ENCODE measurements around the gene CSRP2. TPM values are rescaled to one million over a fixed set of nuclear protein-coding genes. Genes with fewer than 3 reads are reported as not detected.
A peak's percentile ranks its signal among the peaks of the same experiment; 100 is the strongest.

Gene CSRP2
- total and polyA plus RNA-seq, 2 experiments from 2014 or later, result 257 to 558 TPM

- peaks cover 20% of the 10 kb centered on the region for H3K36me3 ChIP-seq
- no peak overlapping the region for H3K4me3 ChIP-seq
- no peak for DNase-seq (ENCODE audit: low read depth in 1 of 2, low spot score in 1 of 2)
- no peaks in the 10 kb centered on the region for H3K9me3 ChIP-seq (ENCODE audit: low read depth)
- TF ChIP-seq CTCF (IDR thresholded peaks at IDR 0.05; ENCODE audit: low read depth, low read length), result no peak
- H3K27me3 ChIP-seq, result no peaks in the 10 kb centered on the region
- H3K27ac ChIP-seq, result no peak overlapping the region
- no peaks in the 10 kb centered on the region for H3K4me1 ChIP-seq (ENCODE audit: low read depth)
Observed at GRCh38 chr12:76813972-76814371, 64.8 kb downstream of the CSRP2 start.

- Histone ChIP-seq H3K4me1 (ENCODE audit: low read depth) (no peaks in the 10 kb centered on the region), H3K27me3 (no peaks in the 10 kb centered on the region), H3K9me3 (ENCODE audit: low read depth) (no peaks in the 10 kb centered on the region), H3K27ac (no peak overlapping the region), H3K36me3 (peaks cover 20% of the 10 kb centered on the region), H3K4me3 (no peak overlapping the region)
- TF ChIP-seq CTCF (IDR thresholded peaks at IDR 0.05; ENCODE audit: low read depth, low read length), result no peak
- DNase-seq (ENCODE audit: low read depth in 1 of 2, low spot score in 1 of 2), result peak in 1 of 2 donors; percentile 3
Observed at GRCh38 chr12:76813265-76813664, 65.6 kb downstream of the CSRP2 start.

GRCh38 chr12:76811976-76812375, 66.8 kb downstream of the CSRP2 start:
- no peaks in the 10 kb centered on the region for H3K9me3 ChIP-seq (ENCODE audit: low read depth)
- H3K4me1 ChIP-seq (ENCODE audit: low read depth), result no peaks in the 10 kb centered on the region
- DNase-seq (ENCODE audit: low read depth in 1 of 2, low spot score in 1 of 2), result no peak
- no peak overlapping the region for H3K4me3 ChIP-seq
- H3K36me3 ChIP-seq, result peaks cover 29% of the 10 kb centered on the region
- no peak for TF ChIP-seq CTCF (IDR thresholded peaks at IDR 0.05; ENCODE audit: low read depth, low read length)
- no peak overlapping the region for H3K27ac ChIP-seq
- no peaks in the 10 kb centered on the region for H3K27me3 ChIP-seq

GRCh38 chr12:76810671-76811419, 68.0 kb downstream of the CSRP2 start:
- Histone ChIP-seq H3K27ac (peak overlapping the region; percentile 27), H3K4me3 (no peak overlapping the region), H3K27me3 (no peaks in the 10 kb centered on the region), H3K4me1 (ENCODE audit: low read depth) (no peaks in the 10 kb centered on the region), H3K36me3 (peaks cover 31% of the 10 kb centered on the region), H3K9me3 (ENCODE audit: low read depth) (no peaks in the 10 kb centered on the region)
- DNase-seq (ENCODE audit: low read depth in 1 of 2, low spot score in 1 of 2), result peak; percentile 5 to 12
- TF ChIP-seq CTCF (IDR thresholded peaks at IDR 0.05; ENCODE audit: low read depth, low read length), result no peak

Other genes with a start within 250 kb of the CSRP2 start
- 21.6 and 29.5 TPM in 2 replicates for gene ZDHHC17, start 114.9 kb downstream of the CSRP2 start, total RNA-seq
- 21.1 and 32.0 TPM in 2 replicates for gene ZDHHC17, start 114.9 kb downstream of the CSRP2 start, polyA plus RNA-seq
- gene E2F7, start 186.6 kb upstream of the CSRP2 start, total RNA-seq, result 1.4 and 3.7 TPM in 2 replicates
- gene E2F7, start 186.6 kb upstream of the CSRP2 start, polyA plus RNA-seq, result 1.8 and 2.2 TPM in 2 replicates

Data from cardiac muscle cell (in vitro differentiated cells and primary cell).